IMR-90 (cell line): ENCODE measurements around the gene IL22RA1. TPM values are rescaled to one million over a fixed set of nuclear protein-coding genes. Genes with fewer than 3 reads are reported as not detected.

Experiments
- ATAC-seq: fragments of 200-7000 bp; cut with Tn5 transposase; 2 replicates; pipeline ENCODE4 v1.9.1; 2020; ENCODE audit warnings: low read depth, mild to moderate bottlenecking, moderate library complexity
- BruUV-seq: library from RNA; stranded (reverse); fragments of 400-500 nt; replicated peaks from 2 replicates; lab custom pipeline; 2021; lab: Mats Ljungman, UMichigan
- CTCF ChIA-PET: fragments of 300-600 bp; formaldehyde crosslinking; extraction: SDS; loops from one replicate; lab custom pipeline; 2021; ENCODE audit warnings: antibody characterized with exemption; lab: Yijun Ruan, JAX
- POLR2A ChIA-PET: fragments of 300-600 bp; sonication (Branson Sonifier 250); formaldehyde crosslinking; loops from one replicate; lab custom pipeline; 2022; ENCODE audit warnings: antibody characterized with exemption; ENCODE audit not compliant: unreplicated experiment; lab: Charles Lee
- DNase-seq: peaks from one replicate; pipeline ENCODE4 v3.0.0; 2013
- H2AFZ ChIP-seq: replicated peaks from 2 replicates; pipeline ENCODE3; 2013; ENCODE audit warnings: low read length, mild to moderate bottlenecking; ENCODE audit not compliant: poor library complexity
- H2AK5ac ChIP-seq: 2 replicates; pipeline ENCODE4 v1.6.1; 2013; ENCODE audit warnings: low read depth, low read length, inconsistent platforms
- H2AK9ac ChIP-seq: replicated peaks from 2 replicates; pipeline ENCODE3; 2013; ENCODE audit warnings: mild to moderate bottlenecking, low read depth, low read length, moderate library complexity; ENCODE audit not compliant: poor library complexity
- H2BK120ac ChIP-seq: 2 replicates; pipeline ENCODE4 v1.6.1; 2013; ENCODE audit warnings: low read depth, low read length, inconsistent platforms
- H2BK15ac ChIP-seq: 3 replicates; pipeline ENCODE4 v1.6.1; 2013; ENCODE audit warnings: low read depth, low read length, inconsistent platforms
- H2BK20ac ChIP-seq: 2 replicates; pipeline ENCODE4 v1.6.1; 2013; ENCODE audit warnings: low read depth, mild to moderate bottlenecking, inconsistent platforms, low read length, moderate library complexity
- H2BK5ac ChIP-seq: 2 replicates; pipeline ENCODE4 v1.6.1; 2013; ENCODE audit warnings: mild to moderate bottlenecking, low read depth, low read length, inconsistent platforms; ENCODE audit not compliant: poor library complexity, severe bottlenecking
- H3K14ac ChIP-seq: replicated peaks from 2 replicates; pipeline ENCODE4 v1.6.1; 2013; ENCODE audit warnings: low read depth, low read length, inconsistent platforms
- H3K18ac ChIP-seq: 2 replicates; pipeline ENCODE4 v1.6.1; 2013; ENCODE audit warnings: low read depth, low read length, control low read depth
- H3K23ac ChIP-seq: 2 replicates; pipeline ENCODE4 v1.6.1; 2013; ENCODE audit warnings: low read depth, low read length, inconsistent platforms
- H3K27ac ChIP-seq: 2 replicates; pipeline ENCODE4 v1.5.1; 2013; ENCODE audit warnings: mild to moderate bottlenecking, control low read depth, low read length; ENCODE audit not compliant: insufficient read depth
- H3K27me3 ChIP-seq: 2 replicates; pipeline ENCODE4 v1.6.1; 2013; ENCODE audit warnings: low read length; ENCODE audit not compliant: control insufficient read depth, insufficient read depth
- H3K36me3 ChIP-seq: 2 replicates; pipeline ENCODE4 v1.6.1; 2013; ENCODE audit warnings: low read length, mixed read lengths; ENCODE audit not compliant: control insufficient read depth, insufficient read depth
- H3K4ac ChIP-seq: 2 replicates; pipeline ENCODE4 v1.6.1; 2013; ENCODE audit warnings: low read depth, low read length, inconsistent platforms
- H3K4me1 ChIP-seq: 2 replicates; pipeline ENCODE4 v1.6.1; 2013; ENCODE audit warnings: low read length, mixed read lengths; ENCODE audit not compliant: control insufficient read depth, insufficient read depth
- H3K4me2 ChIP-seq: 2 replicates; pipeline ENCODE4 v1.6.1; 2013; ENCODE audit warnings: low read depth, mild to moderate bottlenecking, control low read depth, low read length, moderate library complexity
- H3K4me3 ChIP-seq: 2 replicates; pipeline ENCODE4 v1.5.1; 2013; ENCODE audit warnings: low read depth, mild to moderate bottlenecking, control low read depth, low read length, moderate library complexity; ENCODE audit not compliant: insufficient read depth
- H3K56ac ChIP-seq: 2 replicates; pipeline ENCODE4 v1.6.1; 2013; ENCODE audit warnings: low read length, inconsistent platforms; ENCODE audit not compliant: insufficient read depth; ENCODE audit errors: extremely low read depth
- H3K79me1 ChIP-seq, 2 experiments: 2 replicates each; pipeline ENCODE4 v1.6.1; 2013; ENCODE audit warnings: low read length in 2 of 2, inconsistent platforms in 1 of 2, low read depth in 1 of 2
- H3K9ac ChIP-seq: 2 replicates; pipeline ENCODE4 v1.6.1; 2013; ENCODE audit warnings: low read depth, low read length, control low read depth
- H3K9me1 ChIP-seq: 2 replicates; pipeline ENCODE4 v1.6.1; 2013; ENCODE audit warnings: low read length, inconsistent platforms; ENCODE audit not compliant: insufficient read depth
- H3K9me3 ChIP-seq: 2 replicates; pipeline ENCODE4 v1.6.1; 2013; ENCODE audit warnings: low read length; ENCODE audit not compliant: control insufficient read depth, insufficient read depth
- H4K20me1 ChIP-seq: 2 replicates; pipeline ENCODE4 v1.6.1; 2013; ENCODE audit warnings: low read length, inconsistent platforms; ENCODE audit not compliant: insufficient read depth
- H4K5ac ChIP-seq: 2 replicates; pipeline ENCODE4 v1.6.1; 2013; ENCODE audit warnings: mild to moderate bottlenecking, low read depth, low read length, control low read depth
- H4K8ac ChIP-seq, 2 experiments: 2 replicates each; pipeline ENCODE4 v1.6.1; 2013; ENCODE audit warnings: low read depth in 2 of 2, low read length in 2 of 2, control low read depth in 1 of 2, inconsistent platforms in 1 of 2
- H4K91ac ChIP-seq: 2 replicates; pipeline ENCODE4 v1.6.1; 2013; ENCODE audit warnings: low read depth, low read length, inconsistent platforms; ENCODE audit not compliant: insufficient read depth
- BHLHE40 ChIP-seq: fragments of 150-350 bp; IDR thresholded peaks from 2 replicates; pipeline ENCODE4 v1.6.1; 2016; ENCODE audit warnings: mild to moderate bottlenecking, low read depth, low read length
- CHD1 ChIP-seq: IDR thresholded peaks from 2 replicates; pipeline ENCODE4 v1.6.1; 2012; ENCODE audit warnings: low read depth, low read length, improper control_type of control experiment
- CTCF ChIP-seq: conservative IDR thresholded peaks from 2 replicates; pipeline ENCODE4 v1.5.1; 2012; ENCODE audit warnings: mild to moderate bottlenecking, low read depth, low read length, improper control_type of control experiment
- ELK1 ChIP-seq: fragments of 150-350 bp; IDR thresholded peaks from 2 replicates; pipeline ENCODE4 v1.6.1; 2016; ENCODE audit warnings: low read depth, mild to moderate bottlenecking, low read length, moderate library complexity, borderline replicate concordance
- FOS ChIP-seq: fragments of 150-350 bp; IDR thresholded peaks from 2 replicates; pipeline ENCODE4 v1.6.1; 2016; ENCODE audit warnings: low read depth, low read length
- MAFK ChIP-seq: IDR thresholded peaks from 2 replicates; pipeline ENCODE4 v1.6.1; 2012; ENCODE audit warnings: low read depth, low read length, improper control_type of control experiment
- MAZ ChIP-seq: IDR thresholded peaks from 2 replicates; pipeline ENCODE4 v1.6.1; 2012; ENCODE audit warnings: low read depth, mild to moderate bottlenecking, low read length, improper control_type of control experiment, moderate library complexity, borderline replicate concordance
- RAD21 ChIP-seq: IDR thresholded peaks from 2 replicates; pipeline ENCODE4 v1.6.1; 2012; ENCODE audit warnings: low read length, improper control_type of control experiment
- RCOR1 ChIP-seq: IDR thresholded peaks from 2 replicates; pipeline ENCODE4 v1.6.1; 2012; ENCODE audit warnings: mild to moderate bottlenecking, low read length, improper control_type of control experiment; ENCODE audit not compliant: insufficient replicate concordance
- RFX5 ChIP-seq: IDR thresholded peaks from 2 replicates; pipeline ENCODE4 v1.8.0; 2012; ENCODE audit warnings: low read depth, mild to moderate bottlenecking, low read length, moderate library complexity
- SMC3 ChIP-seq: fragments of 150-350 bp; IDR thresholded peaks from 2 replicates; pipeline ENCODE4 v1.6.1; 2016; ENCODE audit warnings: low read depth, mild to moderate bottlenecking, antibody characterized with exemption, low read length, moderate library complexity
- USF2 ChIP-seq: fragments of 150-350 bp; IDR thresholded peaks from 2 replicates; pipeline ENCODE4 v1.6.1; 2017; ENCODE audit warnings: mild to moderate bottlenecking, antibody characterized with exemption, low read length, low read depth
- WGBS, 2 experiments: methylation state at CpG; one replicate each; pipeline versions ENCODE4 v1.1.5 to v1.1.7; 2013; ENCODE audit warnings: missing lambda C conversion rate in 2 of 2; ENCODE audit not compliant: insufficient read length in 1 of 2; ENCODE audit errors: extremely low coverage in 2 of 2; 5-methylcytosine and 5-hydroxymethylcytosine counted together
- dilution Hi-C: fragments of 300-500 bp; cut with HindIII; formaldehyde crosslinking; loops from one replicate; pipeline ENCODE4 v1.14.3; 2018; ENCODE audit warnings: low sequenced_read_pairs; ENCODE audit not compliant: unreplicated experiment
- in situ Hi-C: fragments of 300-500 bp; cut with MboI; formaldehyde crosslinking; loops from 3 replicates; pipeline ENCODE4 v1.14.3; 2019; ENCODE audit warnings: low sequenced_read_pairs, inconsistent platforms, mixed read lengths
- intact Hi-C: fragments of 100-400 bp; cut with micrococcal nuclease; formaldehyde crosslinking; loops from 2 replicates; pipeline ENCODE4 v1.10.0; 2022
- polyA plus RNA-seq, 3 experiments: library from polyadenylated mRNA; depleted of rRNA; stranded (reverse); fragments of >200 nt; gene quantifications; 2 replicates each; pipeline ENCODE4 v1.2.3, GENCODE V29; 2012; ENCODE audit warnings: low replicate concordance in 1 of 3
- total RNA-seq: library from RNA; depleted of rRNA; stranded (reverse); fragments of >200 nt; gene quantifications from 2 replicates; pipeline ENCODE4 v1.2.3, GENCODE V29; 2012

The IL22RA1 gene
- total and polyA plus RNA-seq, 2 of the 4 experiments (the other 2 are of a cell fraction) = not detected

GRCh38 chr1:24074196-24074595 lies 68.7 kb downstream of the IL22RA1 start:
- Histone ChIP-seq H3K9me1 (no peaks in the 10 kb centered on the region), H3K4me3 (no peak overlapping the region), H2AFZ (no peak overlapping the region), H2BK20ac (no peak overlapping the region), H2BK5ac (no peak overlapping the region), H3K4ac (no peak overlapping the region), H2BK15ac (no peak overlapping the region), H3K4me2 (no peak overlapping the region), H3K9ac (no peak overlapping the region), H3K9me3 (no peaks in the 10 kb centered on the region), H3K56ac (no peak overlapping the region), H2AK5ac (no peak overlapping the region), H3K36me3 (no peaks in the 10 kb centered on the region), H3K79me1 (no peaks in the 10 kb centered on the region), H4K8ac (no peak overlapping the region), H3K18ac (no peak overlapping the region), H4K20me1 (no peaks in the 10 kb centered on the region; the same call in 1 of the 2 replicates), H3K23ac (no peak overlapping the region), H4K91ac (no peak overlapping the region), H2AK9ac (no peak overlapping the region), H3K27me3 (peaks cover 29% of the 10 kb centered on the region), H3K4me1 (no peaks in the 10 kb centered on the region), H2BK120ac (no peak overlapping the region), H3K27ac (no peak overlapping the region), H3K14ac (no peak overlapping the region), H4K5ac (no peak overlapping the region)
- DNase-seq (no peak), ATAC-seq (no peak)
- dilution Hi-C loops = no loop called here
- ChIA-PET CTCF (no interaction called here), POLR2A (no interaction called here)
- WGBS, 2 experiments = 52% methylated on average over 3 of the region's 5 CpGs; no CpG with 5 or more reads in 1 of the 2 experiments
- BruUV-seq = no TSS peak
- in situ Hi-C loops = no loop called here
- intact Hi-C loops = loop anchor here (5.0 kb wide), 1 partner anchor 548 kb away; no protein-coding TSS in a partner anchor
- TF ChIP-seq MAFK = no peak
- no peak for TF ChIP-seq CHD1
- TF ChIP-seq MAZ = no peak
- TF ChIP-seq CTCF = no peak
- TF ChIP-seq FOS = no peak
- TF ChIP-seq RFX5 = no peak
- TF ChIP-seq BHLHE40 = no peak
- no peak for TF ChIP-seq RAD21
- no peak for TF ChIP-seq ELK1
- TF ChIP-seq RCOR1 = no peak
- no peak for TF ChIP-seq SMC3
- no peak for TF ChIP-seq USF2
